T-helper 1 cell (primary cell): ENCODE measurements around the gene MYCN.

ENCODE experiments used
- DNase-seq, 5 donors: peaks; one replicate each; pipeline ENCODE4 v3.0.0-alpha.2; 2012 to 2020

Gene MYCN

DNA sequence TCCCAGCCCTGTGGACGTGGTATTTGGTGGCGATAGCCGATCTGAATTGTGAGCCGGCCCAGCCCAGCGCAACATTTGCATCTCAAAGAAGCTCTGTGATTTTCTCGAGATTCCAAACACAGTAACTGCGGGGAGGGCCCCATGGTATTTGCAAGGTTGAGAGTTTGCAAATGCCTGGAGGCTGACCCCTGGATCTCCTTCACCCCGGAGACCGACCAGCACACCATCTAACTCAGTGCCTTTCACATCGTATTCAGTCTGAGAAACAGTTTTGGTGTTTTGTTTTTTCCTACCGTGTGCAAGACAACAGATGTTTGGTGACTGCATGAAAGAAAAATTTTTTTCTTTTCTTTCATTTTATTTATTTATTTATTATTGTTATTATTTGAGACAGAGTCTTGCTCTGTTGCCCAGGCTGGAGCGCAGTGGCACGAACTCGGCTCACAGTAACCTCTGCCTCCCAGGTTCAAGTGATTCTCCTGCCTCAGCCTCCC, 40.3 kb downstream of the MYCN start:
- no peak for DNase-seq

DNA sequence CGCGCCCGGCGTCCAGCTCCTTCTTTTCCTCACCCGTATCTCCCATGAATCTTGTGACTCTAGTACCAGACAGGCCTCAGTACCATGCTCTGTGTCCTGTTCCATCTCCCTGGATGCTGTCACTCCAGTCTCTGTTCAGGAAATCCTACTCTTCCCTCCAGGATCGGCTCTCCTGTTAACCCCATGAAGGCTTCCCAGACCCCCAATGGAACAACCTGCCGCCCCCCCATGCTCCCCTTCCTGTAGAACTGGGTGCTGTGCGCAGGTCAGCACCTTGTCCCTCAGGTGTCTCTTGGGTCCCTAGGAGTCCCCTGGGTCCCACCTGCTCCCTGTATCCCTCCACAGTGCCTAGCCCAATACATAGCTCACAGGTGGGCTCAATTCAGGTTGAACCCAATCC, 41.3 kb downstream of the MYCN start:
- DNase-seq = no peak

DNA sequence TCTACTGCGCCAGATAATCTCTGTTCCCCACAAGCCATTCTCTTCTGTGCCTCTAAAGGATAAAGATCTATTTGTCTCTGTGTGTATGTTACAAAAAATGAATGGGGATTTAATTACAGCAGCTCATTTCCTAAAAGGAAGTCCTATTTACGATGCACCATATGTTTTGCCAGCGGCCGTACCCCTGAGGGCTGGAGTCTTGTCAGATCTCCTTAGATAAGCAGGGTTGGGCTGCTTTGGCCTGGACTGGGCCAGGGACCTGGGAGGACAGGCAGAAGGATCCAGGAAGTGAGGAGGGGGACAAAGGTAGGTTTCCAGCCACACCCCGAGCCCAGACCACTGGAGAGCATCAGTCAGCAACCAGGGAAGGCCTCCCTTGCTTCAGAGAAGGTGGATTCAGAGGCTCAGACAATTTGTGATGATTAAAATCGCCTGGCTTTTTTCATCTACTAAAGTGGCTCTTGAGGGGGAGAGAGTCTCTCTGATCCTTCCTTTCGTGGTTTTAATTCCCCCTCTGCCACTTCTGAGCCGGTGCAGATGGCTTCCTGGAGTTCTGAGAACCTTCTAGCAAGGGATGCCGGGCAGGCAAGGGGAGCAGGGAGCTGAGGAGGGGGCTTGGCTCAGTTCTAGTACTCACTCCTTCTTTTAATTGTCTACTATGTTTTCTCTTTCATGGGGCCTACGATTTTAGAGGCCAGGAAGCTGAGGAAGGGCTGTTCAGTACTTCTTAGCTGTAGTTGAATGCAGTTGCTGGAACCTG, 42.1 kb downstream of the MYCN start:
- no peak for DNase-seq

DNA sequence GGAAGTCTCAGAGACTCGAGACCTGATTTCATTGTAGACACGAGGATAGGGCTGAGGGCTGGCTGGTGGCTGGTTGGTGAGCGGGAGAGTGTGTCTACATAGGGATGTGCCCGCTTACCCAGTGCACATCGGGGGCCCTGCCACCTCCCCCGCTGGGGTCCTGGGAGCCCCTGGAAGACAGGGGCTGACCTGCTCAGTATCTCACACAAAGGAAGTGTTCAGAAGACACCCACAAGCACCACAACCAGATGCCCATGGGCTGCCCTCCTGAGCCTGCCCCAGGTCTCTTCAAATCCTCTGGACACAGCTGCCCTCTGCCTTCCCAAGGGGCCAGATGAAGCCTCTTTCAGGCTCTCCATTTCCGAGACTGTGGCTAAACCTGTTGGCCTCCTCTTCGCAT, 43.1 kb downstream of the MYCN start:
- no peak for DNase-seq

DNA sequence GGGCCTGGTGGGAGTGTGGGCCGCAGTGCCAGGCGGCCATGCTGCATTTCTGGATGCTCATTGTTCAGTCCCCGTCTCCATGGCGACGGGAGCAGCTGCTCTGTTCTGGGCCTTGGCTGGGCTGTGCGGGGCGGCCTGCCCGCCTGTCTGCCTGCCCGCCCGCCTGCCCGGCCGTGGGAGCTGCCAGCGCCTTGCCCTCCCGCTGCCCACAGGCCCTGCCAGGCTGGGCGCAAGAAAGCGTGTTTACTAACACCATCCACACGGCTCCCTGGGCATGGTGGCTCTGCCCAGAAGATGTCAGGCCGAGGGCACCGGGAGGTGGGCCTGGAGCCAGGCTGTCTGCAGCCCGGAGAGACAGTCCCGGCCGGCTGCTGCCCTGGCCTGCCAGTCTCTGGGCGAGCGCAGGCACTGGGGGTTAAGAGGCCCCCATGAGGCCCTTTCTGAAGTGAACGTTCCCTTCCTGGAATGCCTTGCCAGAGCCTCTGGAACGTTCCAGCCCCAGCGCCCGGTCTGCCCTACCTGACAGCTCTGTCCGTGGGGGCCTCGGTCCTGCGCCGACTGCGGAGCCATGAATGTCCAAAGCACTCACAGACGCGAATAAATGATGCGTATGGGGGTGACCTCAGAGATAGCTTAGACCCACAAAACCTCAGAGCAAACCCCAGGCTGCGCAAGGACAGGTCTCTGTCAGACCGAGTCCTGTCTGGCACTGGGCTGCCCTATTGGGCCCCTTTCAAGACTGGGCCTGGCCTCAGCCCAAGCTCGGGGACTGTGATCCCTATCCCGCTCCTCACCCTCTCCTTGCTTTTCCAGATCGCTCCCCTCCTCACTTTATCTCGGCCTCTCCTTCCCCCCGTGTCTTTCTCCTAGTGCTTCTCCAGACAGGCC, 44.3 kb downstream of the MYCN start:
- no peak for DNase-seq

DNA sequence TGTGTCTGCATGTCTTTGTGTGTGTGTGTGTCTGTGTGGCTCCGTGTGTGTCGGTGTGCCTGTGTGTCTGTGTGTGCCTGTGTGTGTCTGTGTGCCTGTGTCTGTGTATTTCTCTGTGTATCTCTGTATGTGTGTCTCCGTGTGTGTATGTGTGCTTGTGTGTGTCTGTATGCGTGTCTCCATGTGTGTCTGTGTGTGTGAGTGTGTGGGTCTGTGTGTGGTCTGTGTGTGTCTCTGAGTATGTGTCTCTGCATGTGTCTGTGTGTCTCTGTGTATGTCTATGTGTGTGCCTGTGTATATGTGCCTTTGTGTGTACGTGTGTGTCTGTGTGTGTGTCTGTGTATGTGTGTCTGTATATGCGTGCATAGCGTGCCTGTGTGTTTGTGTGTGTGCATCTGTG, 45.2 kb downstream of the MYCN start:
- no peak for DNase-seq

DNA sequence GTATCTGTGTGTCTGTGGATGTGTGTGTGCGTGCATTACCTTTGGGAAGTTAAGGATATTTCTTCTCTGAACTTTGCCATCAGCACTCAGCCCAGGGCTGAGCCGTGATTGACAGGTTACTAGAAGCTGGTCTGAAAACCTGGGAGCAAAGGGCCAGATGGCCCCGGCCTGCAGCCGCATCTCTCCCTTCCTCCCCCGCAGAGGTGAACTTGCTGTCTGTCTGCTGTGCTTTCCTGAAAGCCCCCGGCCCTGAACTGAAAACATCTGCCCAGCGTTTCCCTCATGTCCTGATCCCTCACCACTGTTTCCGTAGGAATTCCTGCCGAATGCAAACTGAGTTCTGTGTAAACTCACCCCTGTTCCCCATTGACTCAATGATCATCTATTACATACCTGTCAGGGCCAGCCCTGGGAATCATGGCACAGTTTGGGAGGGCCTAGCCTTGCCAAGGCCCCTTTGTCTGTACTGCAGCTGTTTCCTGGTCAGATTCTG, 45.8 kb downstream of the MYCN start:
- no peak for DNase-seq

GRCh38 chr2:15986644-15987043, 46.3 kb downstream of the MYCN start:
- no peak for DNase-seq

- no peak for DNase-seq
Measured at GRCh38 chr2:15988733-15989132, 48.4 kb downstream of the MYCN start.

- DNase-seq = no peak
Measured at GRCh38 chr2:15989559-15989958, 49.2 kb downstream of the MYCN start.

GRCh38 chr2:15990151-15991101, 50.1 kb downstream of the MYCN start:
- no peak for DNase-seq

DNA sequence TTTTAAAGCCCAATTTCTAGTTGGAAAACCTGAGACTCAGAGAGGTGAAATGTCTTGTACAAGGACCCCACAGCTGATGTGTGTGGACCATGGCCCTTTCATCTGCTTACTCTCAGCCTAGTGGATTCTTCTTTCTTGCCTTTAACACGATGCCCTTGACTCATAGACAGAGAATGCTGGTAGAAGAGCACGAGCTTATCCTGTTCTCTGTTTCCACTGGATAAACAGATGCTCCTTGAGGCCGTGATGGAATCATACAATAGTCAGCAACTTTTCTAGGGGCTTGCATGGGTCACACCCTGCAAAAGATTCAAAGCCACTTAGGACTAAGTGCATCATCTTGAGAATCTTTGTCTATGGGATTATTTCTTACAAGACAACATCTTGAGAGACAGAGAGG, 50.9 kb downstream of the MYCN start:
- DNase-seq = no peak

- no peak for DNase-seq
Measured at GRCh38 chr2:15992457-15993231, 52.3 kb downstream of the MYCN start.

DNA sequence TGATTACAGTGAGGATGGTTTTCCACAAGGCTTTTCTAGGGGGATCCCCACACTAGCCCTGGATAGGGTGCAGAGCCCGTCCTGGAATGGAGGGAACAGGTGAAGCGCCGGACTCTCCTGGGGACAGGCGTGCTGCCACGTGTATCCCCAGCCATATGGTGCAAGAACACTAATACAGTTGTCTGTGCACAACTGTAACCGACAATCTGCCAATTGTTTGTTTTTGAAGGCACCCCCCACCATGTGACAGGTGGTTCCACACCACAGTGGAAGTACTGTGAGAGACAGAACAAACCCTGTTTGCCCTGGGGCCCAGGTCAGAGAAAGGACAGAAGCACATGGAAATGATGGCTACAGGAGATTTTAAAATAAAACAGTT, 52.9 kb downstream of the MYCN start:
- DNase-seq = no peak

DNA sequence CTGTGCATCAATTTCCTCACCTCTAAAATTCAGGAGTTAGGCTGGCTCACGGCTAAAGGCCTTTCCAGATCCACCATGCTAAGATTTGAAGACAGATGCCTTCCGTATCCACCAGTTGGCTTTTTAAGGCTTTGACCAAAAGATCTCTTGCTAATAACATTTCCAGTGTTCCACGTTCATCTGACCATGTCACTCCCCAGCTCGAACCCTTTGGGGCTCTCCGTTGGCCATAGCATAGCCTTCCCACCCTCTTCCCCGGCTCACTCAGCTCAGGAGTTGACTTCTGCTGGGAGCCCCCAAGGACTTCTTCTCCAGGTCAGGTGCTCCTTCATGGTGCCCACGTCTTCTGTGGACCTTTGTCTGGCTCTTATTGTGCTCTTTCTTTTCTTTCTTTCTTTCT, 53.3 kb downstream of the MYCN start:
- DNase-seq = no peak

DNA sequence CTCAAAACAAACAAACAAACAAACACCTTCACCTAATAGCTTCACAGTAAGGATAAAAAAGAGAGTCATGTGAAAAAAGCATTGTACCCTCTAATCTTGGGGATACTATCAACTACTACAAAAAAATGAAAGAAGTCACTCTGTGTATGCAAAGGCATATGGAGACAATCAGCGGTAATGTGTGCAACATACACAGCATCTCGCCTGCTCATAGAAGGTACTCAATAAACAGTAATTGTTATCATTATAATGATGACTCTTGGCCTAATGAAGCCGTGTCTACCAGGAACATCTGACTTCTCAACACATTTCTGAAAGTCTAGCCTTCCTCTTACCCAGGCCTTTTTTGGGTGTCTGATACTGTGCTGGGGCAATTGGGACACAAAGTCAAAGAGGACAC, 55.3 kb downstream of the MYCN start:
- DNase-seq = no peak
